Sciatic nerve (tissue), 2 donors: ENCODE data around the gene CPED1. TPM values are rescaled to one million over a fixed set of nuclear protein-coding genes. Genes with fewer than 3 reads are reported as not detected.
"Not testable (repeated sequence)": the region's sequence is repeated elsewhere in the genome, so short reads cannot be mapped to it uniquely, and the experiment has no call there.

Experiments used
- ATAC-seq: fragments of 200-7000 bp; cut with Tn5 transposase; one replicate; pipeline ENCODE4 v1.9.1; 2020; ENCODE audit warnings: mild to moderate bottlenecking, moderate library complexity
- DNase-seq: peaks from one replicate; pipeline ENCODE4 v3.0.0-alpha.2; 2020; ENCODE audit warnings: low spot score
- intact Hi-C: fragments of 100-400 bp; cut with DNase I; formaldehyde crosslinking; loops from one replicate; pipeline ENCODE4 v1.14.2; 2022
- total RNA-seq: library from RNA; stranded (reverse); fragmentation: NEBNext Ultra II Directional; extraction: Animal tissue kit (Norgen Biotek cat#: 25700); gene quantifications from one replicate; pipeline ENCODE4 v1.2.1, GENCODE V29; 2021
- donor health status: DM: no; HTN: no; CAD: no.
- donor health status: DM: no; HTN: no; CAD: no.

CPED1 gene
- total RNA-seq, 1 donor from 2014 or later = 41.9 TPM

GRCh38 chr7:121274467-121274866 is 286.0 kb downstream of the CPED1 start:
- DNase-seq = no peak
- intact Hi-C loops = no loop called here
- ATAC-seq = no peak

GRCh38 chr7:121275204-121275603 is 286.7 kb downstream of the CPED1 start:
- intact Hi-C loops = no loop called here
- no peak for ATAC-seq
- no peak for DNase-seq

- DNase-seq = no peak
- intact Hi-C loops = no loop called here
- ATAC-seq = no peak
Measured at GRCh38 chr7:121276313-121276712, 287.8 kb downstream of the CPED1 start.

- intact Hi-C loops = no loop called here
- ATAC-seq (no peak), DNase-seq (no peak)
Measured at GRCh38 chr7:121278120-121279021, 289.9 kb downstream of the CPED1 start.

- ATAC-seq (no peak), DNase-seq (no peak)
- intact Hi-C loops = no loop called here
Measured at GRCh38 chr7:121279060-121279620, 290.6 kb downstream of the CPED1 start.

GRCh38 chr7:121279822-121280221 is 291.3 kb downstream of the CPED1 start:
- ATAC-seq = no peak
- no peak for DNase-seq
- intact Hi-C loops = no loop called here

GRCh38 chr7:121280656-121281055 is 292.1 kb downstream of the CPED1 start:
- ATAC-seq (no peak), DNase-seq (no peak)
- intact Hi-C loops = no loop called here

GRCh38 chr7:121282129-121282528 is 293.6 kb downstream of the CPED1 start:
- intact Hi-C loops = no loop called here
- no peak for ATAC-seq
- no peak for DNase-seq

GRCh38 chr7:121285066-121285667 is 296.7 kb downstream of the CPED1 start:
- ATAC-seq = no peak
- DNase-seq = no peak
- intact Hi-C loops = no loop called here

- intact Hi-C loops = no loop called here
- ATAC-seq = no peak
- DNase-seq = no peak
Measured at GRCh38 chr7:121286186-121286585, 297.7 kb downstream of the CPED1 start.

- no peak for DNase-seq
- ATAC-seq = no peak
- intact Hi-C loops = no loop called here
Measured at GRCh38 chr7:121286742-121287734, 298.5 kb downstream of the CPED1 start.

- intact Hi-C loops = no loop called here
- DNase-seq (no peak), ATAC-seq (no peak)
Measured at GRCh38 chr7:121288894-121289293, 300.4 kb downstream of the CPED1 start.

GRCh38 chr7:121289930-121290329 is 301.4 kb downstream of the CPED1 start:
- DNase-seq, intact Hi-C loops, ATAC-seq: not testable (repeated sequence)

GRCh38 chr7:121294448-121294992 is 306.0 kb downstream of the CPED1 start:
- DNase-seq (no peak), ATAC-seq (no peak)
- intact Hi-C loops = no loop called here

GRCh38 chr7:121297843-121298242 is 309.3 kb downstream of the CPED1 start:
- intact Hi-C loops = no loop called here
- ATAC-seq (no peak), DNase-seq (no peak)

- DNase-seq (no peak), ATAC-seq (no peak)
- intact Hi-C loops = no loop called here
Measured at GRCh38 chr7:121298831-121299239, 310.3 kb downstream of the CPED1 start.

- intact Hi-C loops = no loop called here
- ATAC-seq (no peak), DNase-seq (no peak)
Measured at GRCh38 chr7:121300685-121301420, 312.3 kb downstream of the CPED1 start.
